ENCODE data around the gene FRMPD2.
A peak's percentile ranks its signal among the peaks of the same experiment; 100 is the strongest.

Gene FRMPD2

DNA sequence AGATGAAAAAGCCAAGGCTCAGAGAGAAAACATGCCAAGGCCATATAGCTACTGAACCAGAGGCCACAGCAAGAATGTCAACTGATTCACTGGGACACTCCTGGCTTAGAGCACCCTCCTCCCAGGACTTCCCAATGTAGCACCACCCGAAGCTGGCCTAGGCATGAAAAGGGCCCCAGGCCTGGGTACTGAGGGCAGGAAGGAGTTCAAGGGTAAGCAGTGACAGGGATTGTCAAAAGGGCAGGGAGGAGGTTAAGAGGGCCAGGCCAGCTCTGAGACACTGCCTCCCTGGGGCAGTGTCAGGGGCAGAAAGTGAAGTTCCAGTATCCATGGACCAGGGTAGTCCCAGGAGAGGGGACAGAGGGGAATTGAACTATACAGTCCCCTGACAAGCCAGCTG, 57.8 kb downstream of the FRMPD2 start:
- Histone ChIP-seq H3K27me3 (ENCODE audit: insufficient read depth, low read length, poor library complexity, severe bottlenecking) (no peaks in the 10 kb centered on the region), H3K4me3 (ENCODE audit: low read length, poor library complexity, severe bottlenecking) (no peak overlapping the region), H3F3A (ENCODE audit: low read depth) (no peaks in the 10 kb centered on the region)

DNA sequence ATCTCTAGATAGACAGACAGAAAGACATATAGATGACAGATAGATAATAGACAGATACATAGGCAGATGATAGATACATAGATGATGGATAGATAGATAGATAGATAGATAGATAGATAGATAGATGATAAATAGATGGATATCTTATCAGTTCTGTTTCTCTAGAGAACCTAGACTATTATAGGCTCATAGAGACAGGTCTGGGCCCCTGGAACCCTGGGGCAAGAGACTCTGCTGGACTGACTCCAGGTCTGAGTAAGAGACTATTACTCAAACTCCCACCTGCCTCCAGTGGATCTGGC, 58.3 kb downstream of the FRMPD2 start:
- TF ChIP-seq, protein P1, sequence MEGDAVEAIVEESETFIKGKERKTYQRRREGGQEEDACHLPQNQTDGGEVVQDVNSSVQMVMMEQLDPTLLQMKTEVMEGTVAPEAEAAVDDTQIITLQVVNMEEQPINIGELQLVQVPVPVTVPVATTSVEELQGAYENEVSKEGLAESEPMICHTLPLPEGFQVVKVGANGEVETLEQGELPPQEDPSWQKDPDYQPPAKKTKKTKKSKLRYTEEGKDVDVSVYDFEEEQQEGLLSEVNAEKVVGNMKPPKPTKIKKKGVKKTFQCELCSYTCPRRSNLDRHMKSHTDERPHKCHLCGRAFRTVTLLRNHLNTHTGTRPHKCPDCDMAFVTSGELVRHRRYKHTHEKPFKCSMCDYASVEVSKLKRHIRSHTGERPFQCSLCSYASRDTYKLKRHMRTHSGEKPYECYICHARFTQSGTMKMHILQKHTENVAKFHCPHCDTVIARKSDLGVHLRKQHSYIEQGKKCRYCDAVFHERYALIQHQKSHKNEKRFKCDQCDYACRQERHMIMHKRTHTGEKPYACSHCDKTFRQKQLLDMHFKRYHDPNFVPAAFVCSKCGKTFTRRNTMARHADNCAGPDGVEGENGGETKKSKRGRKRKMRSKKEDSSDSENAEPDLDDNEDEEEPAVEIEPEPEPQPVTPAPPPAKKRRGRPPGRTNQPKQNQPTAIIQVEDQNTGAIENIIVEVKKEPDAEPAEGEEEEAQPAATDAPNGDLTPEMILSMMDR (conservative IDR thresholded peaks at IDR 0.05; ENCODE audit: low read length) = no peak
- no peak for TF ChIP-seq EZH2phosphoT487 (IDR thresholded peaks at IDR 0.05; ENCODE audit: borderline replicate concordance)
- Histone ChIP-seq H3K4me3 (ENCODE audit: low read length, poor library complexity, severe bottlenecking) (no peak overlapping the region), H3F3A (ENCODE audit: low read depth) (no peaks in the 10 kb centered on the region), H3K27me3 (ENCODE audit: insufficient read depth, low read length, poor library complexity, severe bottlenecking) (no peaks in the 10 kb centered on the region), H3K79me2 (ENCODE audit: insufficient read depth, low read length) (no peaks in the 10 kb centered on the region), H3K9me2 (replicated peaks; ENCODE audit: low read depth, low read length) (no peaks in the 10 kb centered on the region), H3K4me1 (ENCODE audit: insufficient read depth, low read length, poor library complexity, severe bottlenecking) (no peaks in the 10 kb centered on the region), H2AFZ (ENCODE audit: low read length) (no peak overlapping the region), H3K9me3 (ENCODE audit: insufficient read depth, low read depth, low read length) (no peaks in the 10 kb centered on the region), H3K4me2 (ENCODE audit: low read depth, low read length, poor library complexity, severe bottlenecking) (no peak overlapping the region), H3K36me3 (ENCODE audit: insufficient read depth, low read length) (no peaks in the 10 kb centered on the region), H3K9ac (ENCODE audit: low read depth, low read length, poor library complexity, severe bottlenecking) (no peak overlapping the region), H4K20me1 (ENCODE audit: insufficient read depth, low read length, poor library complexity, severe bottlenecking) (no peaks in the 10 kb centered on the region)

More for the DNA sequence above, 57.8 kb downstream of the FRMPD2 start:
- Histone ChIP-seq H3K4me1 (ENCODE audit: insufficient read depth, low read length, poor library complexity, severe bottlenecking) (no peaks in the 10 kb centered on the region), H2AFZ (ENCODE audit: low read length) (no peak overlapping the region), H4K20me1 (ENCODE audit: insufficient read depth, low read length, poor library complexity, severe bottlenecking) (no peaks in the 10 kb centered on the region), H3K4me2 (ENCODE audit: low read depth, low read length, poor library complexity, severe bottlenecking) (no peak overlapping the region), H3K9me3 (ENCODE audit: insufficient read depth, low read depth, low read length) (no peaks in the 10 kb centered on the region), H3K79me2 (ENCODE audit: insufficient read depth, low read length) (no peaks in the 10 kb centered on the region), H3K9ac (ENCODE audit: low read depth, low read length, poor library complexity, severe bottlenecking) (no peak overlapping the region), H3K36me3 (ENCODE audit: insufficient read depth, low read length) (no peaks in the 10 kb centered on the region), H3K9me2 (replicated peaks; ENCODE audit: low read depth, low read length) (no peaks in the 10 kb centered on the region)
- TF ChIP-seq, protein P1 (conservative IDR thresholded peaks at IDR 0.05; ENCODE audit: low read length) = no peak
- no peak for TF ChIP-seq EZH2phosphoT487 (IDR thresholded peaks at IDR 0.05; ENCODE audit: borderline replicate concordance)

DNA sequence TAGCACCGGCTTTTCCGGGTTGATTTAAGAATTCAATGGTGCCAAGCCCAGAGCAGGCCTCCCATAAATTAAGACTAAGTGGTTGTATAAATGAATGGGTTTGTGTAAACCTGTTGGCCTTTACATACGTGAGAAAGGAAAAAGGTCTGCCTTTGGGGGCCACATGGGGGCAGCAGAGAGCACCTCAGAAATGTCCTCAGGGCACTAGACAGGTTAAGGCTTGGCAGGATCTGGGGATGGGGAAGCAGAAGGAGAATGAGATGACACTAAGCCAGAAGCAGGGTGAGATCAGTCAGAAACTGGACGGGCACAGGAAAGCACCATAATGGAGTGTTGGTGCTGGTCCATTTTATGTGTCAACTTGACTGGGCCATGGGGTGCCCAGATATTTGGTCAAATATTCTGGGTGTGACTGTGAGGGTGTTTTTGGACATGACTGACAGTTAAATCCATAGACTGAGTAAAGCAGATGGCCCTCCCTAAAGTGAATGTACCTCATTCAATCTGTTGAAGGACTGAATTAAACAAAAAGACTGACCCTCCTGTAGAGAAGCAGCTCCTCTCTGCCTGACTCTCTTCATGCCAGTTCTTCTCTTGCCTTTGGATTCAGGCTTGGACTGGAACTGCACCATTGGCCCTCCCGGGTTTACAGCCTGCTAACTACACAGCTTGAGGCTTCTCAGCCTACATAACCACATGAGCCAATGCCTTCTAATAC, 58.9 kb downstream of the FRMPD2 start:
- Histone ChIP-seq H3K4me3 (ENCODE audit: low read length, poor library complexity, severe bottlenecking) (no peak overlapping the region), H4K20me1 (ENCODE audit: insufficient read depth, low read length, poor library complexity, severe bottlenecking) (no peaks in the 10 kb centered on the region), H3F3A (ENCODE audit: low read depth) (no peaks in the 10 kb centered on the region), H3K9me3 (ENCODE audit: insufficient read depth, low read depth, low read length) (no peaks in the 10 kb centered on the region), H3K27me3 (ENCODE audit: insufficient read depth, low read length, poor library complexity, severe bottlenecking) (no peaks in the 10 kb centered on the region), H3K79me2 (ENCODE audit: insufficient read depth, low read length) (no peaks in the 10 kb centered on the region), H2AFZ (ENCODE audit: low read length) (no peak overlapping the region), H3K9ac (ENCODE audit: low read depth, low read length, poor library complexity, severe bottlenecking) (no peak overlapping the region), H3K36me3 (ENCODE audit: insufficient read depth, low read length) (no peaks in the 10 kb centered on the region), H3K9me2 (replicated peaks; ENCODE audit: low read depth, low read length) (no peaks in the 10 kb centered on the region), H3K4me2 (ENCODE audit: low read depth, low read length, poor library complexity, severe bottlenecking) (no peak overlapping the region), H3K4me1 (ENCODE audit: insufficient read depth, low read length, poor library complexity, severe bottlenecking) (no peaks in the 10 kb centered on the region)
- TF ChIP-seq, protein P1 (conservative IDR thresholded peaks at IDR 0.05; ENCODE audit: low read length) = peak; percentile 88
- no peak for TF ChIP-seq EZH2phosphoT487 (IDR thresholded peaks at IDR 0.05; ENCODE audit: borderline replicate concordance)

All from Loucy (cell line).